PC-9 (cell line): ENCODE data around the gene TECTB. TPM values are rescaled to one million over a fixed set of nuclear protein-coding genes. Genes with fewer than 3 reads are reported as not detected.

Experiments
- BruUV-seq: library from RNA; stranded (reverse); fragments of 400-500 nt; replicated peaks from 2 replicates; lab custom pipeline; 2021; lab: Mats Ljungman, UMichigan
- CTCF ChIA-PET: fragments of 300-600 bp; sonication (Branson Sonifier 250); formaldehyde crosslinking; loops from one replicate; lab custom pipeline; 2022; ENCODE audit warnings: antibody characterized with exemption; lab: Charles Lee
- POLR2A ChIA-PET: fragments of 300-600 bp; sonication (Branson Sonifier 250); formaldehyde crosslinking; loops from one replicate; lab custom pipeline; 2022; ENCODE audit warnings: antibody characterized with exemption; ENCODE audit not compliant: unreplicated experiment; lab: Charles Lee
- DNase-seq, 2 experiments: peaks; one replicate each; pipeline versions ENCODE4 v3.0.0 to v3.0.0-alpha.2; 2015 to 2022; ENCODE audit warnings: mixed read lengths in 1 of 2
- H2AFZ ChIP-seq: fragments of 200-600 bp; sonication (generic); 2 replicates; pipeline ENCODE4 v1.8.1; 2017; ENCODE audit warnings: antibody characterized with exemption
- H3F3A ChIP-seq: fragments of 200-600 bp; sonication (generic); 2 replicates; pipeline ENCODE4 v1.8.1; 2017; ENCODE audit warnings: antibody characterized with exemption, mild to moderate bottlenecking, low read depth; ENCODE audit not compliant: insufficient read depth
- H3K27ac ChIP-seq: fragments of 200-600 bp; sonication (generic); 2 replicates; pipeline ENCODE4 v1.6.1; 2016; ENCODE audit warnings: mixed run types
- H3K27me3 ChIP-seq: fragments of 200-600 bp; sonication (generic); 2 replicates; pipeline ENCODE4 v1.6.1; 2016; ENCODE audit warnings: low read depth, mixed run types; ENCODE audit not compliant: insufficient read depth
- H3K36me3 ChIP-seq: fragments of 200-600 bp; sonication (generic); 2 replicates; pipeline ENCODE4 v1.6.1; 2016; ENCODE audit warnings: low read depth, mixed run types
- H3K4me1 ChIP-seq: fragments of 200-600 bp; sonication (generic); replicated peaks from 2 replicates; pipeline ENCODE4 v1.6.1; 2016; ENCODE audit warnings: mixed run types; ENCODE audit not compliant: insufficient read depth
- H3K4me2 ChIP-seq: fragments of 200-600 bp; sonication (generic); 2 replicates; pipeline ENCODE4 v1.6.1; 2017; ENCODE audit warnings: mixed run types
- H3K4me3 ChIP-seq: fragments of 200-600 bp; sonication (generic); 2 replicates; pipeline ENCODE4 v1.6.1; 2016; ENCODE audit warnings: mixed run types
- H3K79me2 ChIP-seq: fragments of 200-600 bp; sonication (generic); 2 replicates; pipeline ENCODE4 v1.6.1; 2017; ENCODE audit warnings: low read depth, mixed run types
- H3K9me2 ChIP-seq: fragments of 200-600 bp; sonication (generic); 2 replicates; pipeline ENCODE4 v1.8.1; 2017; ENCODE audit warnings: mild to moderate bottlenecking; ENCODE audit not compliant: insufficient read depth
- H3K9me3 ChIP-seq: fragments of 200-600 bp; sonication (generic); 2 replicates; pipeline ENCODE4 v1.8.1; 2016; ENCODE audit warnings: low read depth; ENCODE audit not compliant: insufficient read depth
- H4K20me1 ChIP-seq: fragments of 200-600 bp; sonication (generic); 2 replicates; pipeline ENCODE4 v1.8.1; 2017; ENCODE audit not compliant: insufficient read depth
- EZH2 ChIP-seq: fragments of 200-600 bp; sonication (generic); IDR thresholded peaks from 2 replicates; pipeline ENCODE4 v1.8.0; 2017; ENCODE audit warnings: antibody characterized with exemption, low read depth
- intact Hi-C: fragments of 100-400 bp; cut with micrococcal nuclease; formaldehyde crosslinking; loops from one replicate; pipeline ENCODE4 v1.10.0; 2022; ENCODE audit not compliant: unreplicated experiment
- total RNA-seq: library from RNA; stranded (reverse); gene quantifications from 2 replicates; pipeline ENCODE4 v1.2.3, GENCODE V29; 2021
- TF ChIP-seq, protein P1 (sequence below): fragments of 200-600 bp; sonication (generic); conservative IDR thresholded peaks from 2 replicates; pipeline ENCODE4 v1.6.1; 2017; ENCODE audit warnings: mixed run types, antibody characterized with exemption, mild to moderate bottlenecking, moderate library complexity

TECTB gene
- total RNA-seq, 1 experiment from 2014 or later: not detected

DNA sequence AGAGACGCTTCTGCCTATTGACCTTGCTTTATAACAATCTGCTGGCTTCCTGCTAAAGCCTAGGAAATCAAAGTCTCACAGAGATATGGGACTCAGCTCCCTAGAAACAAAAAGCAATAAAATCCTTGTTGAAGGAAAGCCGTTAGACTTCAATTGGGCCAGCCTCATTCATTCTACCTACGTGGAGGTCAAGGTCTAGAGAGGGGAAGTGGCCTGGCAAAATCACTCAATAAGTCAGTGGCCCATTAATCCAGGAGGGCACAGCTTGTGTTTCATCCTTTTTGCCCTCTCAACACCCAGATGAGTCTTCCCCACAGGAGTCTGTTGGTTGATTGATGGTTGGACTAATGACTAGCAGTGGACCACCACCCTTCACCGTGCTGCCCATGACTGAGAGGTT, 50.3 kb downstream of the TECTB start:
- no peaks in the 10 kb centered on the region for H3K9me3 ChIP-seq
- no peak overlapping the region for H3K27ac ChIP-seq
- no peak for TF ChIP-seq EZH2
- TF ChIP-seq, protein P1, sequence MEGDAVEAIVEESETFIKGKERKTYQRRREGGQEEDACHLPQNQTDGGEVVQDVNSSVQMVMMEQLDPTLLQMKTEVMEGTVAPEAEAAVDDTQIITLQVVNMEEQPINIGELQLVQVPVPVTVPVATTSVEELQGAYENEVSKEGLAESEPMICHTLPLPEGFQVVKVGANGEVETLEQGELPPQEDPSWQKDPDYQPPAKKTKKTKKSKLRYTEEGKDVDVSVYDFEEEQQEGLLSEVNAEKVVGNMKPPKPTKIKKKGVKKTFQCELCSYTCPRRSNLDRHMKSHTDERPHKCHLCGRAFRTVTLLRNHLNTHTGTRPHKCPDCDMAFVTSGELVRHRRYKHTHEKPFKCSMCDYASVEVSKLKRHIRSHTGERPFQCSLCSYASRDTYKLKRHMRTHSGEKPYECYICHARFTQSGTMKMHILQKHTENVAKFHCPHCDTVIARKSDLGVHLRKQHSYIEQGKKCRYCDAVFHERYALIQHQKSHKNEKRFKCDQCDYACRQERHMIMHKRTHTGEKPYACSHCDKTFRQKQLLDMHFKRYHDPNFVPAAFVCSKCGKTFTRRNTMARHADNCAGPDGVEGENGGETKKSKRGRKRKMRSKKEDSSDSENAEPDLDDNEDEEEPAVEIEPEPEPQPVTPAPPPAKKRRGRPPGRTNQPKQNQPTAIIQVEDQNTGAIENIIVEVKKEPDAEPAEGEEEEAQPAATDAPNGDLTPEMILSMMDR: no peak
- BruUV-seq: no TSS peak
- no peaks in the 10 kb centered on the region for H3K9me2 ChIP-seq
- H3K4me3 ChIP-seq: no peak overlapping the region
- intact Hi-C loops: no loop called here
- no peaks in the 10 kb centered on the region for H4K20me1 ChIP-seq
- no peak for DNase-seq
- H3K4me1 ChIP-seq: no peaks in the 10 kb centered on the region
- H3K4me2 ChIP-seq: no peak overlapping the region
- POLR2A ChIA-PET: no interaction called here
- no peaks in the 10 kb centered on the region for H3F3A ChIP-seq
- CTCF ChIA-PET: no interaction called here
- no peak overlapping the region for H2AFZ ChIP-seq
- no peaks in the 10 kb centered on the region for H3K79me2 ChIP-seq
- H3K36me3 ChIP-seq: no peaks in the 10 kb centered on the region
- H3K27me3 ChIP-seq: no peaks in the 10 kb centered on the region

DNA sequence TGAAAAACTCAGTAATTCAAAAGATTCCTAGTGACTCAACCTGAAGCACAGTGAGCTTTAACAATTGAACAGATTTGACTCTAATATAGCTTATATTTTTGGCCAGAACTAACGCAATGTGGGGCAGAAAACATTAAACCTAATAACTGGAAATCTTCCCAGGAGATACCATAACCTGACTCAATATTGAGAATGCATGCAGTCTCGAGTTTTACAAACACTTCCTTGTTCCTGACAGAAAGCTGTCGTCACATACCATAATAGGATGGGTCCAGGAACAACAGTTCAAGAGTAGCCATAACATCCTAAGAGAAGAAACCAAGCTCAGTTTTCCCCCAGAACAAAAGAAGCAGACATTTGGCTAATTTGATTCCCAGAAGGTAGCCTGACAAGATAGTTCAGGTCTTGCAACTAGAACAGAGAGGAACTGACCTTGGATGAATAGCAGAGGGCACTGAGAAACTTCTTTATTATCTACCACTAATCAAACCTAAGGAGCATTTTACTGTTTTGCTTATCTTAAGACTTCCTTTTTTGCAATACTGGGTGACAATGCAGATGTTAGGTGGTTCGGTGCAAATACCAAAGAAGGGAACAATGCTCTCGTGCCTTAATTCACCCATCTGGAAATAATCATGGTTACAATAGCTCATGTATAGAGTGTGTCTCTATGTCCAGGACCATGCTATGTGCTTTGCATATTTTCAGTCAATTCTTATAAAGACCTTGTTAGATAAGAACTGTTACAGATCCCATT, 52.1 kb downstream of the TECTB start:
- Histone ChIP-seq H3K4me3 (no peak overlapping the region), H3K36me3 (no peaks in the 10 kb centered on the region), H3K79me2 (no peaks in the 10 kb centered on the region), H3K27ac (no peak overlapping the region), H3K9me2 (no peaks in the 10 kb centered on the region), H3K27me3 (no peaks in the 10 kb centered on the region), H3F3A (no peaks in the 10 kb centered on the region), H4K20me1 (no peaks in the 10 kb centered on the region), H2AFZ (no peak overlapping the region), H3K4me1 (no peaks in the 10 kb centered on the region), H3K4me2 (no peak overlapping the region), H3K9me3 (no peaks in the 10 kb centered on the region)
- TF ChIP-seq, protein P1: no peak
- TF ChIP-seq EZH2: no peak
- DNase-seq: no peak
- ChIA-PET POLR2A (interaction anchor here (0.8 kb wide), 1 partner anchor 70 kb away, joined by 5 read pairs; no protein-coding TSS in a partner anchor), CTCF (interaction anchor here (0.6 kb wide), 1 partner anchor 138 kb away, joined by 3 read pairs; no protein-coding TSS in a partner anchor)
- no TSS peak for BruUV-seq
- intact Hi-C loops: no loop called here

DNA sequence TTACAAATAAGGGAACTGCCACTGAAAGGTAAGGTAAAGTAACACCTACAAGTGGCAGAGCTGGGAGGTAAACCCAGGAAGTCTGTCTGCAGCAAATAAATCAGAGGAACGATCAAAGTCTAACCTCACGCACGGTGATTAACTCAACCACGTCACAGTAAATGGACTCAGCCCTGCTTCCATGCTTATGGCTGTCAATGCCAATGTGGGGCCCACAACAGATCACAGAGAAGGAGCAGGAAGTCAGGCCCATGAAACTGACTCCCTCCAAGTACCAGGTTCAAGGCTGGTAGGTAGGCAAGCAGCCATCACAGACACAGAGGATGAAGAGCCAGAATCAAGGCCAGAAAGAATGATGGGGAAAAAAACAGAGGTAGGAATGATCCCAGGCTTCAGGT, 52.7 kb downstream of the TECTB start:
- CTCF ChIA-PET: interaction anchor here (0.6 kb wide), 1 partner anchor 138 kb away, joined by 3 read pairs; no protein-coding TSS in a partner anchor
- DNase-seq: no peak
- H3K4me2 ChIP-seq: no peak overlapping the region

More for the DNA sequence above, 52.7 kb downstream of the TECTB start:
- no peaks in the 10 kb centered on the region for H3K27me3 ChIP-seq
- H3F3A ChIP-seq: no peaks in the 10 kb centered on the region
- no peaks in the 10 kb centered on the region for H3K79me2 ChIP-seq
- H3K27ac ChIP-seq: no peak overlapping the region
- no peaks in the 10 kb centered on the region for H3K36me3 ChIP-seq
- no peak overlapping the region for H3K4me3 ChIP-seq
- POLR2A ChIA-PET: no interaction called here
- TF ChIP-seq EZH2: no peak
- TF ChIP-seq, protein P1: no peak
- H3K9me3 ChIP-seq: no peaks in the 10 kb centered on the region
- H3K9me2 ChIP-seq: no peaks in the 10 kb centered on the region
- no peaks in the 10 kb centered on the region for H3K4me1 ChIP-seq
- BruUV-seq: no TSS peak
- no peak overlapping the region for H2AFZ ChIP-seq
- no peaks in the 10 kb centered on the region for H4K20me1 ChIP-seq
- intact Hi-C loops: no loop called here
